Loucy (cell line): ENCODE measurements around the gene SHROOM2.
"Not testable (repeated sequence)": the region's sequence is repeated elsewhere in the genome, so short reads cannot be mapped to it uniquely, and the experiment has no call there.

ENCODE experiments used
- H2AFZ ChIP-seq: fragments of 200-600 bp; sonication (generic); 2 replicates; pipeline ENCODE4 v1.6.0; 2016; ENCODE audit warnings: antibody characterized with exemption, mild to moderate bottlenecking, low read length, moderate library complexity
- H3F3A ChIP-seq: fragments of 200-600 bp; 2 replicates; pipeline ENCODE4 v1.6.0; 2016; ENCODE audit warnings: antibody characterized with exemption, low read depth, mild to moderate bottlenecking
- H3K27me3 ChIP-seq: fragments of 200-600 bp; sonication (generic); 2 replicates; pipeline ENCODE4 v1.6.1; 2014; ENCODE audit warnings: low read length, mild to moderate bottlenecking; ENCODE audit not compliant: insufficient read depth, poor library complexity, severe bottlenecking
- H3K36me3 ChIP-seq: fragments of 200-600 bp; sonication (generic); 2 replicates; pipeline ENCODE4 v1.6.1; 2016; ENCODE audit warnings: low read length; ENCODE audit not compliant: insufficient read depth
- H3K4me1 ChIP-seq: fragments of 200-600 bp; sonication (generic); 2 replicates; pipeline ENCODE4 v1.5.1; 2014; ENCODE audit warnings: low read length, mild to moderate bottlenecking; ENCODE audit not compliant: insufficient read depth, poor library complexity, severe bottlenecking
- H3K4me2 ChIP-seq: fragments of 200-600 bp; sonication (generic); 2 replicates; pipeline ENCODE4 v1.6.0; 2014; ENCODE audit warnings: antibody characterized with exemption, low read length, low read depth, mild to moderate bottlenecking; ENCODE audit not compliant: poor library complexity, severe bottlenecking
- H3K4me3 ChIP-seq: fragments of 200-600 bp; sonication (generic); 2 replicates; pipeline ENCODE4 v1.5.1; 2014; ENCODE audit warnings: low read length, mild to moderate bottlenecking, mixed read lengths; ENCODE audit not compliant: poor library complexity, severe bottlenecking
- H3K79me2 ChIP-seq: fragments of 200-600 bp; sonication (generic); 2 replicates; pipeline ENCODE4 v1.6.1; 2014; ENCODE audit warnings: low read length; ENCODE audit not compliant: insufficient read depth
- H3K9ac ChIP-seq: fragments of 200-600 bp; sonication (generic); 2 replicates; pipeline ENCODE4 v1.6.0; 2014; ENCODE audit warnings: mild to moderate bottlenecking, low read depth, low read length, moderate library complexity; ENCODE audit not compliant: poor library complexity, severe bottlenecking
- H3K9me2 ChIP-seq: fragments of 200-600 bp; sonication (generic); replicated peaks from 2 replicates; pipeline ENCODE4 v1.6.1; 2016; ENCODE audit warnings: low read depth, low read length, mixed read lengths
- H3K9me3 ChIP-seq: fragments of 200-600 bp; sonication (generic); 2 replicates; pipeline ENCODE4 v1.6.1; 2014; ENCODE audit warnings: mild to moderate bottlenecking, antibody characterized with exemption, low read length, low read depth; ENCODE audit not compliant: insufficient read depth
- H4K20me1 ChIP-seq: fragments of 200-600 bp; sonication (generic); 2 replicates; pipeline ENCODE4 v1.6.0; 2014; ENCODE audit warnings: antibody characterized with exemption, low read length, mild to moderate bottlenecking; ENCODE audit not compliant: insufficient read depth, poor library complexity, severe bottlenecking
- EZH2phosphoT487 ChIP-seq: fragments of 200-600 bp; IDR thresholded peaks from 2 replicates; pipeline ENCODE4 v1.6.1; 2018; ENCODE audit warnings: antibody characterized with exemption, mild to moderate bottlenecking, moderate library complexity, borderline replicate concordance
- TF ChIP-seq, protein P1 (sequence below): fragments of 200-600 bp; sonication (generic); conservative IDR thresholded peaks from 2 replicates; pipeline ENCODE4 v1.5.1; 2014; ENCODE audit warnings: mild to moderate bottlenecking, antibody characterized with exemption, low read length

Gene SHROOM2

DNA sequence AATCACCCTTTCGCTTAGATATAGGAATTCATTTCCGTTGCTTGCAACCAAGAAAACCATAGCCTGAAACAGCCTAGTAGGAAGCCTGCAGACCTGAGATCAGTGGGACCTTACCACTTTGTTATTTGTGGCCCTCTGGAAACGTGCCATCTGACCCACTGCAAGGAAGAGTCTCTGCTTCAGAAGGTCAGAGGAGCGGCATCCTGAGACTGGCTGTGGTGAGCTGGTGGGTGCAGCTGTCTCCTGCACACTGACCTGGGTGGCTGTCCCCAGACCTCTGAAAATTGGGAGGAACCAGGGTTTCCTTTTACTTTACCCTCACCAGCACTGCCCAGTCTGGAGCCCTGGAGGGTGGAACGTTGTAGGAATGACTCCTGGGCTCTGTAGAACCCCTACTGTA lies 18.2 kb downstream of the SHROOM2 start:
- H4K20me1 ChIP-seq: no peaks in the 10 kb centered on the region
- no peaks in the 10 kb centered on the region for H3F3A ChIP-seq
- H2AFZ ChIP-seq: no peak overlapping the region
- H3K4me2 ChIP-seq: no peak overlapping the region
- no peaks in the 10 kb centered on the region for H3K36me3 ChIP-seq
- no peaks in the 10 kb centered on the region for H3K4me1 ChIP-seq
- no peak overlapping the region for H3K4me3 ChIP-seq
- H3K9ac ChIP-seq: no peak overlapping the region
- no peaks in the 10 kb centered on the region for H3K9me3 ChIP-seq
- no peaks in the 10 kb centered on the region for H3K9me2 ChIP-seq
- no peaks in the 10 kb centered on the region for H3K79me2 ChIP-seq
- H3K27me3 ChIP-seq: no peaks in the 10 kb centered on the region
- no peak for TF ChIP-seq EZH2phosphoT487
- TF ChIP-seq, protein P1, sequence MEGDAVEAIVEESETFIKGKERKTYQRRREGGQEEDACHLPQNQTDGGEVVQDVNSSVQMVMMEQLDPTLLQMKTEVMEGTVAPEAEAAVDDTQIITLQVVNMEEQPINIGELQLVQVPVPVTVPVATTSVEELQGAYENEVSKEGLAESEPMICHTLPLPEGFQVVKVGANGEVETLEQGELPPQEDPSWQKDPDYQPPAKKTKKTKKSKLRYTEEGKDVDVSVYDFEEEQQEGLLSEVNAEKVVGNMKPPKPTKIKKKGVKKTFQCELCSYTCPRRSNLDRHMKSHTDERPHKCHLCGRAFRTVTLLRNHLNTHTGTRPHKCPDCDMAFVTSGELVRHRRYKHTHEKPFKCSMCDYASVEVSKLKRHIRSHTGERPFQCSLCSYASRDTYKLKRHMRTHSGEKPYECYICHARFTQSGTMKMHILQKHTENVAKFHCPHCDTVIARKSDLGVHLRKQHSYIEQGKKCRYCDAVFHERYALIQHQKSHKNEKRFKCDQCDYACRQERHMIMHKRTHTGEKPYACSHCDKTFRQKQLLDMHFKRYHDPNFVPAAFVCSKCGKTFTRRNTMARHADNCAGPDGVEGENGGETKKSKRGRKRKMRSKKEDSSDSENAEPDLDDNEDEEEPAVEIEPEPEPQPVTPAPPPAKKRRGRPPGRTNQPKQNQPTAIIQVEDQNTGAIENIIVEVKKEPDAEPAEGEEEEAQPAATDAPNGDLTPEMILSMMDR: no peak

DNA sequence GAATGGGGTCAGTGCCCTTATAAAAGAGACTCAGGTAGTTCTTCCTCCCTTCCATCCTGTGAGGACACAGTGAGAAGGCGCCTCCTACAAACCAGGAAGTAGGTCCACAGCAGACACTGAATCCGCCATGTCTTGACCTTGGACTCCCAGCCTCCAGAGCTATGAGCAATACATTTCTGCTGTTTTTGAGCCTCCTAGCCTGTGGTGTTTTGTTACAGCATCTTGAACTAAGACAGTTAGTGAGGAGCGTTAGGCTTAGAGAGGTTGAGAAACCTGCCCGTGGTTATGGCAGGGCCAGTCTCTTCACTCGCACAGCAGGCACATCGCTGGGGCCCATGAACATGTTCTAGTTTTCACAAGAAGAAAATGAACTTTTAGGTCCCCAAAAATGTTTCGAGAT lies 19.7 kb downstream of the SHROOM2 start:
- Histone ChIP-seq H3F3A (no peaks in the 10 kb centered on the region), H4K20me1 (no peaks in the 10 kb centered on the region), H3K4me3 (no peak overlapping the region), H3K4me1 (no peaks in the 10 kb centered on the region), H3K27me3 (no peaks in the 10 kb centered on the region), H3K79me2 (no peaks in the 10 kb centered on the region), H3K9me2 (no peaks in the 10 kb centered on the region), H3K9me3 (no peaks in the 10 kb centered on the region), H3K9ac (no peak overlapping the region), H2AFZ (no peak overlapping the region), H3K4me2 (no peak overlapping the region), H3K36me3 (no peaks in the 10 kb centered on the region)
- TF ChIP-seq EZH2phosphoT487: no peak
- TF ChIP-seq, protein P1: no peak

DNA sequence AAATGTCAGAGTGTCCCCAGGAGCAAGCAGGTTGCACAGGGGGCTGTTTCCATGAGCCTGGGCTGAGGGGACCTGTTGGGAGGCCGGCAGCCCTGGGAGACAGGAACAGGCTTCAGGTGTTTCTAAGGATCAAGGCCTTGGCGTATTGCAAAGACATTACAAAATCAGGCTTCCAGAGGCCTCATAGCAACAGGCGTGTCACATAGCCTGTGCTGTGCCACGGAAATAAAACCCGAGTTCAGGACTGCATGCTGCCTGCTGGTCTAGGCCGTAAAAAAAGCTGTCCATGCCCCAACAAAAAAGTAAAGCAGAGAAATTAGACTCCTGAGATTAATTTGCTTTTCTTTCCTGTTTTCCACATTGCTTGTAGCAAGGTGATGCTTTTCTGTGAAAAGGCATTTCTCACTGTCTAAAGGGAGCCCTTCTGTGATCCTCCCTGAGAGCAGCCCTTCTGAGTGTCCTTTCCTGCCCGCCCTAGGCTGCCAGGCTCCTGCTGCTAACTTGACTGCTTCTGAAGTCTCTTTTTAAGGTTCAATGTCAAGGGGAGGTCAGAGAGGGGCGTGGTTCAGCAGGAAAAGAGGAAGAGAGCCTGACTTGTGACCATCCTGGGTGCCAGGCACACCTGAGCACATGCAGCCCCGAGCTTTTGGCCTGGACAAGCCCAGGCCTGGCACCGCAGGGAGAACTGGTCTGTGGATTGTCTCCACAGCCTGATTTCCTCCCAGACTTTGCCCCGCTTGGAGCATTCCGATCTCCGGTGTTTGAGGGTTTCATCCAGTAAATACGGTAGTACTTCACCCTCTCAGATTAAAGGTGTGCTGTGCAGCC lies 21.3 kb downstream of the SHROOM2 start:
- Histone ChIP-seq H4K20me1 (no peaks in the 10 kb centered on the region), H3K4me1 (no peaks in the 10 kb centered on the region), H3K27me3 (no peaks in the 10 kb centered on the region), H3K9me2 (no peaks in the 10 kb centered on the region), H3K4me3 (no peak overlapping the region), H3K9me3 (no peaks in the 10 kb centered on the region), H3K79me2 (no peaks in the 10 kb centered on the region), H2AFZ (no peak overlapping the region), H3F3A (no peaks in the 10 kb centered on the region), H3K4me2 (no peak overlapping the region), H3K36me3 (no peaks in the 10 kb centered on the region), H3K9ac (no peak overlapping the region)
- TF ChIP-seq, protein P1: no peak
- TF ChIP-seq EZH2phosphoT487: no peak

DNA sequence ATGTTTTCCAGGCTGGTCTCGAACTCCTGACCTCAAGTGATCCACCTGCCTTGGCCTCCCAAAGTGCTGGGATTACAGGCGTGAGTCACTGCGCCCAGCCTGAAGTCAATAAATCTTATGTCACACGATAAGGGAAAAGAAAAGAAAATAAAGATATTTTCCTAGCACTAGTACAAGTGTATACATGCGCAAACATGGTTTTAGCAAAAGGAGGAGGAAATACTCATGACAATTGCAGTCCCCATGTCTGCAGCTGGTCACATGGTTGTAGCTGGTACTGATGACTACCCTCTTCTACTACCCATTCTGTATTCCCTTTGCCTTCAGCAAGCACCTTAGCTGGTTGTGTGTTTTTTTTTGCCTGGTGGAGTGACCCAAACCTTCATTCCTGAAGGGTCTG lies 23.6 kb downstream of the SHROOM2 start:
- H3K9me3 ChIP-seq, H2AFZ ChIP-seq, H3K36me3 ChIP-seq, H3F3A ChIP-seq, H3K4me2 ChIP-seq, H3K9ac ChIP-seq, H3K4me3 ChIP-seq, H3K4me1 ChIP-seq, H4K20me1 ChIP-seq, H3K79me2 ChIP-seq, H3K9me2 ChIP-seq, H3K27me3 ChIP-seq: not testable (repeated sequence)

DNA sequence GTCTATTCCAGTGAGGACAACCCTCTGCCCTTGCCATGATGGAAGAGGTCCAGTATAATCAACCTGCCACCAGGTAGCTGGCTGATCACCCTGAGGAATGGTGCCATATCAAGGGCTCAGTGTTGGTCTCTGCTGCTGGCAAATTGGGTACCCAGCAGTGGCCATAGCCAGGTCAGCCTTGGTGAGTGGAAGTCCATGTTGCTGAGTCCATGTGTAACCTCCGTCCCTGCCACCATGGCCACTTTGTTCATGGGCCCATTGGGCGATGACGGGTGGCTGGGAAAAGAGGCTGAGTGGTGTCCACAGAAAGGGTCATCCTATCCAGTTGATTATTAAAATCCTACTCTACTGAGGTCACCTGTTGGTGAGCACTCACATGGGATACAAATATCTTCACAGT lies 24.9 kb downstream of the SHROOM2 start:
- not testable (repeated sequence) for H3F3A ChIP-seq, H3K9ac ChIP-seq, H3K4me2 ChIP-seq, H4K20me1 ChIP-seq, H3K4me3 ChIP-seq, H3K27me3 ChIP-seq, H3K9me2 ChIP-seq, H3K79me2 ChIP-seq, H3K36me3 ChIP-seq, H2AFZ ChIP-seq, H3K9me3 ChIP-seq, H3K4me1 ChIP-seq
